Bronchial epithelial cell (primary cell): Measurements from ENCODE around the gene EN2. TPM values are rescaled to one million over a fixed set of nuclear protein-coding genes. Genes with fewer than 3 reads are reported as not detected.

Source experiments
- DNase-seq: peaks from one replicate; pipeline ENCODE4 v3.0.0-alpha.2; 2010; ENCODE audit warnings: low read depth
- FAIRE-seq: peaks from 2 replicates; lab custom pipeline; 2011; peaks lifted over from hg19 to GRCh38; lab: Jason Lieb, UNC
- H3K27me3 ChIP-seq: 2 replicates; pipeline ENCODE4 v1.5.1; 2011; ENCODE audit warnings: low read length; ENCODE audit not compliant: control insufficient read depth, insufficient read depth
- H3K36me3 ChIP-seq: 2 replicates; pipeline ENCODE4 v1.5.1; 2011; ENCODE audit warnings: low read length; ENCODE audit not compliant: control insufficient read depth, insufficient read depth
- H3K4me3 ChIP-seq: 2 replicates; pipeline ENCODE4 v1.5.1; 2011; ENCODE audit warnings: mild to moderate bottlenecking, low read depth, low read length, control low read depth
- CTCF ChIP-seq: IDR thresholded peaks from 2 replicates; pipeline ENCODE4 v1.5.1; 2011; ENCODE audit warnings: mild to moderate bottlenecking, moderate library complexity, low read length, control low read depth, inconsistent platforms; ENCODE audit not compliant: insufficient read depth, severe bottlenecking
- total RNA-seq: library from RNA; depleted of rRNA; stranded (reverse); fragments of >200 nt; gene quantifications from 2 replicates; pipeline ENCODE4 v1.2.1, GENCODE V29; 2014

Gene EN2
- total RNA-seq, 1 donor from 2014 or later: not detected

GRCh38 chr7:155429651-155430050 is 28.3 kb upstream of the EN2 start:
- no peak overlapping the region for H3K4me3 ChIP-seq
- FAIRE-seq (no peak), DNase-seq (no peak)
- H3K27me3 ChIP-seq: no peaks in the 10 kb centered on the region
- H3K36me3 ChIP-seq: no peaks in the 10 kb centered on the region
- TF ChIP-seq CTCF: no peak

GRCh38 chr7:155430606-155431005 is 27.3 kb upstream of the EN2 start:
- DNase-seq: no peak
- no peak for FAIRE-seq
- Histone ChIP-seq H3K27me3 (no peaks in the 10 kb centered on the region), H3K4me3 (no peak overlapping the region), H3K36me3 (no peaks in the 10 kb centered on the region)
- TF ChIP-seq CTCF: no peak

- no peak for FAIRE-seq
- no peak for TF ChIP-seq CTCF
- Histone ChIP-seq H3K27me3 (no peaks in the 10 kb centered on the region), H3K36me3 (no peaks in the 10 kb centered on the region), H3K4me3 (no peak overlapping the region)
- DNase-seq: no peak
Observed at GRCh38 chr7:155431231-155431630, 26.7 kb upstream of the EN2 start.

GRCh38 chr7:155431711-155432110 is 26.2 kb upstream of the EN2 start:
- no peak for FAIRE-seq
- no peak for TF ChIP-seq CTCF
- H3K36me3 ChIP-seq: no peaks in the 10 kb centered on the region
- no peak overlapping the region for H3K4me3 ChIP-seq
- DNase-seq: no peak
- no peaks in the 10 kb centered on the region for H3K27me3 ChIP-seq

GRCh38 chr7:155435110-155435509 is 22.8 kb upstream of the EN2 start:
- no peaks in the 10 kb centered on the region for H3K36me3 ChIP-seq
- TF ChIP-seq CTCF: no peak
- no peak for DNase-seq
- no peaks in the 10 kb centered on the region for H3K27me3 ChIP-seq
- no peak overlapping the region for H3K4me3 ChIP-seq
- FAIRE-seq: no peak

GRCh38 chr7:155437836-155438235 is 20.1 kb upstream of the EN2 start:
- Histone ChIP-seq H3K27me3 (no peaks in the 10 kb centered on the region), H3K36me3 (no peaks in the 10 kb centered on the region), H3K4me3 (no peak overlapping the region)
- TF ChIP-seq CTCF: no peak
- DNase-seq: no peak
- no peak for FAIRE-seq
